Loucy (cell line): Measurements from ENCODE around the gene VPS9D1.
A peak's percentile ranks its signal among the peaks of the same experiment; 100 is the strongest.

ENCODE experiments used
- H2AFZ ChIP-seq: fragments of 200-600 bp; sonication (generic); 2 replicates; pipeline ENCODE4 v1.6.0; 2016; ENCODE audit warnings: antibody characterized with exemption, mild to moderate bottlenecking, low read length, moderate library complexity
- H3F3A ChIP-seq: fragments of 200-600 bp; 2 replicates; pipeline ENCODE4 v1.6.0; 2016; ENCODE audit warnings: antibody characterized with exemption, low read depth, mild to moderate bottlenecking
- H3K27me3 ChIP-seq: fragments of 200-600 bp; sonication (generic); 2 replicates; pipeline ENCODE4 v1.6.1; 2014; ENCODE audit warnings: low read length, mild to moderate bottlenecking; ENCODE audit not compliant: insufficient read depth, poor library complexity, severe bottlenecking
- H3K36me3 ChIP-seq: fragments of 200-600 bp; sonication (generic); 2 replicates; pipeline ENCODE4 v1.6.1; 2016; ENCODE audit warnings: low read length; ENCODE audit not compliant: insufficient read depth
- H3K4me1 ChIP-seq: fragments of 200-600 bp; sonication (generic); 2 replicates; pipeline ENCODE4 v1.5.1; 2014; ENCODE audit warnings: low read length, mild to moderate bottlenecking; ENCODE audit not compliant: insufficient read depth, poor library complexity, severe bottlenecking
- H3K4me2 ChIP-seq: fragments of 200-600 bp; sonication (generic); 2 replicates; pipeline ENCODE4 v1.6.0; 2014; ENCODE audit warnings: antibody characterized with exemption, low read length, low read depth, mild to moderate bottlenecking; ENCODE audit not compliant: poor library complexity, severe bottlenecking
- H3K4me3 ChIP-seq: fragments of 200-600 bp; sonication (generic); 2 replicates; pipeline ENCODE4 v1.5.1; 2014; ENCODE audit warnings: low read length, mild to moderate bottlenecking, mixed read lengths; ENCODE audit not compliant: poor library complexity, severe bottlenecking
- H3K79me2 ChIP-seq: fragments of 200-600 bp; sonication (generic); 2 replicates; pipeline ENCODE4 v1.6.1; 2014; ENCODE audit warnings: low read length; ENCODE audit not compliant: insufficient read depth
- H3K9ac ChIP-seq: fragments of 200-600 bp; sonication (generic); 2 replicates; pipeline ENCODE4 v1.6.0; 2014; ENCODE audit warnings: mild to moderate bottlenecking, low read depth, low read length, moderate library complexity; ENCODE audit not compliant: poor library complexity, severe bottlenecking
- H3K9me2 ChIP-seq: fragments of 200-600 bp; sonication (generic); replicated peaks from 2 replicates; pipeline ENCODE4 v1.6.1; 2016; ENCODE audit warnings: low read depth, low read length, mixed read lengths
- H3K9me3 ChIP-seq: fragments of 200-600 bp; sonication (generic); 2 replicates; pipeline ENCODE4 v1.6.1; 2014; ENCODE audit warnings: mild to moderate bottlenecking, antibody characterized with exemption, low read length, low read depth; ENCODE audit not compliant: insufficient read depth
- H4K20me1 ChIP-seq: fragments of 200-600 bp; sonication (generic); 2 replicates; pipeline ENCODE4 v1.6.0; 2014; ENCODE audit warnings: antibody characterized with exemption, low read length, mild to moderate bottlenecking; ENCODE audit not compliant: insufficient read depth, poor library complexity, severe bottlenecking
- EZH2phosphoT487 ChIP-seq: fragments of 200-600 bp; IDR thresholded peaks from 2 replicates; pipeline ENCODE4 v1.6.1; 2018; ENCODE audit warnings: antibody characterized with exemption, mild to moderate bottlenecking, moderate library complexity, borderline replicate concordance
- TF ChIP-seq, protein P1 (sequence below): fragments of 200-600 bp; sonication (generic); conservative IDR thresholded peaks from 2 replicates; pipeline ENCODE4 v1.5.1; 2014; ENCODE audit warnings: mild to moderate bottlenecking, antibody characterized with exemption, low read length

Gene VPS9D1

DNA sequence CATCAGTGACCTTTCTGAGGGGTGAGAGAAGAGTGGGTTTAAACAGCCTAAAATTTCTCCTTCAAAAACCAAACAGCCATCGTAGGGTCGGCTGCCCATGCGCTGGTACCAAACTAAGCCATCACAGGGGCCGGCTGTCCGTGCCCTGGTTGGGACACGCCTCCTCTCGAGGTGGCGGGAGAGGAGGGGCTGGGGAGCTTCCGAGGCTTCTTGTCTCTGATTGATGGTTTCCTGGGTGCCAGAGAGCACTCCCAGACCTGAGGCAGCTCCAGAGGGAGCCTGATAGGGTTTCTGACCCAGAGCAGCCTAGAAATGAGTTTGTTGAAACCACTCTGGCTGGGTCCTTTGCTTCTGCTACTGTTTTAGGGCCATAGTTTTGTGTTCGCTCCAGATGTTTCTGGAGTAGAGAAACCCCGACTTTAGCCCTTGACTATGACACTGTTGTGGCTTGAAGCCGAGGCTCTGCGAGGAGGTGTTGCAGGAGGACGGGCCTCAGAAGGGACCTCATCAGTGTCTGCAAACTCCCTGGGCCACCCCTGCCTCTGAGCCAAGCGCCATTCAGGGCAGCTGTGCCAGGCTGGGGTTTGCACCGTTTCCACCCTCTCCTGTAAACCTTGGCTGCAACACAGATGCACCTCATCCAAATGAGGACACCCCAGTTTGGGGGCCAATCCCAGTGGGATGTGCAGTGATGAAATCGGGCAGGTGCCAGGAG is 6.9 kb upstream of the VPS9D1 start:
- Histone ChIP-seq H3K9me2 (no peaks in the 10 kb centered on the region), H3K4me1 (peaks cover 13% of the 10 kb centered on the region), H2AFZ (no peak overlapping the region), H3K36me3 (no peaks in the 10 kb centered on the region; the same call in 1 of the 2 replicates), H3F3A (no peaks in the 10 kb centered on the region), H4K20me1 (peaks cover 21% of the 10 kb centered on the region), H3K9me3 (no peaks in the 10 kb centered on the region), H3K4me2 (no peak overlapping the region), H3K9ac (no peak overlapping the region), H3K4me3 (no peak overlapping the region), H3K79me2 (peaks cover 22% of the 10 kb centered on the region), H3K27me3 (no peaks in the 10 kb centered on the region)
- TF ChIP-seq, protein P1, sequence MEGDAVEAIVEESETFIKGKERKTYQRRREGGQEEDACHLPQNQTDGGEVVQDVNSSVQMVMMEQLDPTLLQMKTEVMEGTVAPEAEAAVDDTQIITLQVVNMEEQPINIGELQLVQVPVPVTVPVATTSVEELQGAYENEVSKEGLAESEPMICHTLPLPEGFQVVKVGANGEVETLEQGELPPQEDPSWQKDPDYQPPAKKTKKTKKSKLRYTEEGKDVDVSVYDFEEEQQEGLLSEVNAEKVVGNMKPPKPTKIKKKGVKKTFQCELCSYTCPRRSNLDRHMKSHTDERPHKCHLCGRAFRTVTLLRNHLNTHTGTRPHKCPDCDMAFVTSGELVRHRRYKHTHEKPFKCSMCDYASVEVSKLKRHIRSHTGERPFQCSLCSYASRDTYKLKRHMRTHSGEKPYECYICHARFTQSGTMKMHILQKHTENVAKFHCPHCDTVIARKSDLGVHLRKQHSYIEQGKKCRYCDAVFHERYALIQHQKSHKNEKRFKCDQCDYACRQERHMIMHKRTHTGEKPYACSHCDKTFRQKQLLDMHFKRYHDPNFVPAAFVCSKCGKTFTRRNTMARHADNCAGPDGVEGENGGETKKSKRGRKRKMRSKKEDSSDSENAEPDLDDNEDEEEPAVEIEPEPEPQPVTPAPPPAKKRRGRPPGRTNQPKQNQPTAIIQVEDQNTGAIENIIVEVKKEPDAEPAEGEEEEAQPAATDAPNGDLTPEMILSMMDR, result no peak
- TF ChIP-seq EZH2phosphoT487, result no peak

DNA sequence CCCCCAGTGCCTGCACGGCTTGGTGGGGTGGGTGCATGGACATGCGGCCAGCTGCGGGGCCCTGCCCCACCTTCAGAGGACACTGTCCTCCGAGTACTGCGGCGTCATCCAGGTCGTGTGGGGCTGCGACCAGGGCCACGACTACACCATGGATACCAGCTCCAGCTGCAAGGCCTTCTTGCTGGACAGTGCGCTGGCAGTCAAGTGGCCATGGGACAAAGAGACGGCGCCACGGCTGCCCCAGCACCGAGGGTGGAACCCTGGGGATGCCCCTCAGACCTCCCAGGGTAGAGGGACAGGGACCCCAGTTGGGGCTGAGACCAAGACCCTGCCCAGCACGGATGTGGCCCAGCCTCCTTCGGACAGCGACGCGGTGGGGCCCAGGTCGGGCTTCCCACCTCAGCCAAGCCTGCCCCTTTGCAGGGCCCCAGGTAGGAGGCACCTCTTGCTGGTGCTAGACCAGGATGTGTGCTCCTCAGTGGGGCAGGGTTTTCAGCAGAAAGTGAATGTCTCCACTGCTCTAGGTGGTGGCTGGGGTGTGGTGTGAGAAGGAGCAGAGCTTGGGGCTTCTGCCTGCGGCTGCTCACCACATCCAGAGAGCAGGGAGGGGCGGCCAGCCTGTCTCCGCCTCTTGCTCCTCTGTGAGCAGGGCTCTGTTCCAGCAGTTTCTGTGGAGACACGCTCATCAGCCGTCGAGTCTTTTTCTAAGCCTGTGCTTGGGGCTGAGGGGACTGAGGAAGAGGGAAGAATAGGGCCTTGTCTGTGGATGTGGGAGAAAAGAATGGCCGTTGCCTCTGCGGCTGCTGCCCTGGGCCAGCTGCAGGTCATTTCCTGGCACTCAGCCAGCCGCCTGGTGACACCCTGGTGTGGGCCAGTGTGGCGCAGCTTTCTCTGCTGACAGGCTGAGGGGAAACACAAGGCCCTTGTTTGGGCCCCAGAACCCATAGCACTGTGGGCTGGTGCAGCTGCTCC is 2.9 kb upstream of the VPS9D1 start:
- Histone ChIP-seq H3K4me2 (peak overlapping the region; percentile 70), H2AFZ (no peak overlapping the region), H3K4me1 (peaks cover 13% of the 10 kb centered on the region), H3K9me2 (no peaks in the 10 kb centered on the region), H4K20me1 (peaks cover 24% of the 10 kb centered on the region), H3K27me3 (no peaks in the 10 kb centered on the region), H3K9ac (peak overlapping the region; percentile 78), H3F3A (no peaks in the 10 kb centered on the region), H3K4me3 (peak overlapping the region; percentile 80), H3K79me2 (peaks cover 22% of the 10 kb centered on the region), H3K36me3 (no peaks in the 10 kb centered on the region; the same call in 1 of the 2 replicates), H3K9me3 (no peaks in the 10 kb centered on the region)
- TF ChIP-seq, protein P1, result no peak

DNA sequence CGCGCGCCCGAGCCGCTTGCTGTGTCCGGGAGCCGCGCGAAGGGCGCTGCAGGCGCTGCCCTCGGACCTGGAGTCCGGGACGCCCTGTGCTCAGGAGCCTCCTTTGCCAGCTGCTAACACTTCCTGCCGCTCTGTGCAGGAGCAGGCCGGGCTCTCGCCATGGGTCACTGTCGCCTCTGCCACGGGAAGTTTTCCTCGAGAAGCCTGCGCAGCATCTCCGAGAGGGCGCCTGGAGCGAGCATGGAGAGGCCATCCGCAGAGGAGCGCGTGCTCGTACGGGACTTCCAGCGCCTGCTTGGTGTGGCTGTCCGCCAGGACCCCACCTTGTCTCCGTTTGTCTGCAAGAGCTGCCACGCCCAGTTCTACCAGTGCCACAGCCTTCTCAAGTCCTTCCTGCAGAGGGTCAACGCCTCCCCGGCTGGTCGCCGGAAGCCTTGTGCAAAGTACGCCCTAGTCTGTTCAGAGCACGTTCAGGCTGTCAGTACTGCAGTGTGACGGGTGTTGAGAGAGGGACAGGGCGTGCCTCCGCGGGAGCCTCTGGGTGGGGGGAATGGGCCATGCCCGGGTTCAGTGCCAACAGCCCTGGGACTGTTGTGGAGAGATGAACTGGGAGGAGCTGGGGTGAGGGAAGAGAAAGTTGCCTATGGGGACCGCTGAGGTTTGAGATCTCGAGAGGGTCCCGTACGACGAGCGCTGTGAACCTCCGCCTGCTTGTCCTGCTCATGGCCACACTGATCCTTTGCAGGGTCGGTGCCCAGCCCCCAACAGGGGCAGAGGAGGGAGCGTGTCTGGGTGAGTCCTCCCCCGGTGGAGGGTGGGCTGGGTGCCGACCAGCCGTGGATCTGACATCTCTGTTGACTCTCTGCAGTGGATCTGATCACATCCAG is 1.9 kb upstream of the VPS9D1 start:
- Histone ChIP-seq H3K36me3 (no peaks in the 10 kb centered on the region; the same call in 1 of the 2 replicates), H4K20me1 (peaks cover 24% of the 10 kb centered on the region), H3K9me2 (no peaks in the 10 kb centered on the region), H3K9me3 (no peaks in the 10 kb centered on the region), H2AFZ (no peak overlapping the region), H3K4me3 (peak overlapping the region; percentile 80), H3K79me2 (peaks cover 22% of the 10 kb centered on the region), H3K4me2 (peak overlapping the region; percentile 70), H3K4me1 (peaks cover 13% of the 10 kb centered on the region), H3K27me3 (no peaks in the 10 kb centered on the region), H3F3A (no peaks in the 10 kb centered on the region), H3K9ac (peak overlapping the region; percentile 78)
- TF ChIP-seq EZH2phosphoT487, result no peak
- TF ChIP-seq, protein P1, result no peak
